HG03045 (cell line): ENCODE data around the gene SLC51B.
"Not testable (repeated sequence)": the region's sequence is repeated elsewhere in the genome, so short reads cannot be mapped to it uniquely, and the experiment has no call there.

Source experiments
- ATAC-seq: cut with Tn5 transposase; IDR thresholded peaks from one replicate; pipeline ENCODE4 v1.9.1; 2021; ENCODE audit warnings: mild to moderate bottlenecking, moderate library complexity; ENCODE audit not compliant: unreplicated experiment

The SLC51B gene

DNA sequence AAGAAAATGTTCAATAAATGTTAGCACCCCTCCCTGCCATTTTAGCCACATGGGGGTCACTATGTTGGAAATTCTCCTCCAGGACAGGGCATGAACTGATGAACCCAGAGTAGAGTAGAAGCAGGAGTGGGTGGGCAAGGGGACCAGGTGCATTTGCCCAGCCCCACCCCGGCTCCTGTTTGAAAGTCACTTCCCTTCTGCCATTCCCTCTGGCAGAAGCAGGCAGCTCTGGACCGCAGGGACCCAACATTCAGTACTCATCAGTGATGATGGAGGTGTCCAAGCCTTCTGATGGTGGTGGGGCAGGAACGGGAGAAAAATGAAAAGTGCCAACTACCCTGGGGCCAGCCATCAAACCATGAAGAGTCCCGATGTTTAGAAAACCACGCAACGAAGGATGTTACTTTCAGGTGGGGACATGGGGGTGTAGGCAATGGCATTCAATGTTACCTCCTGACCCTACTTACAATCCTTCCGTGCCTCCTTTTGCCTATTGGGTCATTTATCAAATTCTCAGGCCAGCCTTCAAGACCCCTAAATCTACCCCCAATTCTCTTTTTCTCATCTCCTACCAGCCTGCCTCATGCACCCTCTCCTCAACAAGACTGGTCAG is 52.6 kb downstream of the SLC51B start:
- ATAC-seq: no peak

DNA sequence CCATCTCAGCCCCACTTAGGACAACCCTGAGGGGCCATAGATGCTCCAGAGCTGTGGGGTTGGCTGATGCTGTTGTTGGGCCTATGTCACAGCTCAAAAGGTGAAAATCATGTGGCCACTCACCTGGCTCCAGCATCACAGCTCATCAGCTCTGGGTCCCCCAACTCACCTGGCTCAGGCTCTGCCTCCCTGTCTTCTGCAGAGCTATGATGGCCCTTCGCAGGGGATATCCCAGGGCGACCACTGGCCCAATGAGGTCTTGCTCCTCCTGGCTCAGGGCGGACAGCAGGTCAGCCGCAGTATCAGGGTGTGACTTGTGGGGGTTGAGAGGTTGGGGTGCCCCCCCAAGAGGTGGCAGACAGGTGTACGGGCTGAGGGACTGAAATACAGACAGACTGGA is 54.1 kb downstream of the SLC51B start:
- no peak for ATAC-seq

DNA sequence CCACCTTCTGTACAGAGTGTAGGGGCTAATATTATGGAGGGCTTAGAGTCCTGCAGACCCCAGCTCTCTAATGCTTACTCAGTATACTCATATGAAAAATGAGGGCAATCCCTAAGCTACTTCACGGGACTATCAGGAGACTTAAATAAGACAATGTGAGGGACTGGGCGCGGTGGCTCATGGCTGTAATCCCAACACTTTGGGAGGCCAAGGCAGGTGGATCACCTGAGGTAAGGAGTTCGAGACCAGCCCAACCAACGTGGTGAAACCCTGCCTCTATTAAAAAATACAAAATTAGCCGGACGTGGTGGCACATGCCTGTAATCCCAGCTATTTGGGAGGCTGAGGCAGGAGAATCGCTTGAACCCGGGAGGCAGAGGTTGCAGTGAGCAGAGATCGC is 54.6 kb downstream of the SLC51B start:
- ATAC-seq: not testable (repeated sequence)

DNA sequence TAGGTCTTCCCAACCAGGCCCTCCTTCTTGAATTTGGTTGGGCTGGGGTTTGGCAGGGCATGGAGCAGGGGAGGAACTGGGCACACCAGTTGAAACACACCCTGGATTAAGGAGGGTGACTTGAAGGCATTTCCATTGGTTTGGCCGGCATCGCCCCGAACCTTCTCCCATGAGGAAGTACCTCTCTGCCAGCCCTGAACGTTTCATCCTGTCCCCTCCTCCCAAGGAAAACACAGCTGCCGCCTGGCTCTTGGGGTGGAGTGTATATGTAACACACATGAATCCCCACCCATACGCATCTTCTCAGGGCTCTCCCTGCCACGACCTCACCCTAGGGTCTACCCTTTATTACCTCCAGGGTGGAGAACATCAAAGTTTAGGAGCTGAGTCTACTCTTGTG is 55.3 kb downstream of the SLC51B start:
- no peak for ATAC-seq

DNA sequence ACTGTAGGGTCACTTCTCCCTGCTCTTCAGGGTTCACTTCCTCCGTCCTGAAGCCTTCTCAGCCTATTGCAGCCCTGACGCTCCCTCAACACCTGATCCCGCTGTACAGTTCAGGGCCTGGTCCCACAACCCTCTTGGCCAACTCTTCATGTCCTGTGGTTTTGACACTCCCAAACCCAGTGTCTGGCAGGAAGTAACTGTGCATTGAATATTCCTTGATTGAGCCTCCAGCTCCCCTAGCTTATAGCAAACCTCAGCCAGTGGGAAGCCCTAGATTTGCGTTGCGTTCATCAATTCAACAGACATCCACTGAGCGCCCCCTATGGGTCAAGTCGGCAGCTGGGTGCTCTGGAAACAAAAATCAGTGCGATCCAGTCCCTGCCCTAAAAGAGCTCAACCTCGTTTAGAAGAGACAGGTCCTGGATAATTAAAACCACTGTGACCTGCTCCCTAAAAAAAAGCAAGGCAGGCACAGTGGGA is 56.3 kb downstream of the SLC51B start:
- ATAC-seq: no peak

DNA sequence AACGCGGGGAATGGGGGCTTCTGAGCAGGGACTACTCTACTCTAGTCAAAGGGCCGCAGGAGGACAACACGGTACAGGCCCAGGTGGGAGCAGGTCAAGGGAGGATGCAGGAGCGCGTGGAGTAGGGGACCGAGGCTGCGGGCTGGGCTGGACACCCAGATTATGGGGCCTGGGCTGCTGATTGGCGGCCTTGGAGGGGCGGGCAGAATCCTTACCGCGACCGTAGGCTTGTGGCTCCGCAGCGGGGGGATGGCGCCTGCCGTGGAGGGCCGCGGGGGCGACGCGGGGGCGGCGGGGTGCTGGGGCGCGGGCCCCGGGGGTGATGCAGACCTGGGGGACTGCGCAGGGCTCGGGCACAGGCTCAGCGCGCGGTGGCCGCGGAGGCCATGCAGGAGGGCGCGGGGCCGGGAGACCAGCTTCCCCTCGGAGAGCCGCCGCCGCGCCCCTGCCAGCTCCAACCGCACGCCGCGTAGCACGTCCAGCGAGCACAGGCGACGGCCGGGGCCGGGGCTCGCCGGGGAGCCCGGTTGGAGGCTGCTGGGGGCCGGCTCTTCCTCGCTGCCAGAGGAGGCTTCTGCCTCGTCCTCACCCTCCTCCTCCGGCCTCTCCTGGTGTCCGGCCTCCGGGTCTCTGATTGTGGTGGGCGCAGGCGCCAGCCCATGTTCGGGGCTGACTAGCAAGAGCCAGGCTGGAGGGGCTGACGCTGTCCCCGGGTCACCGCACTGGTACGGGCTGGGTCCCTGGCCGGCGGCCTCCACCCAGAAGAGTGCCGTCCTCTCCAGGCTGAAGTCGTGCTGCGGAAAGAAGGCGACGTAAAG is 56.9 kb downstream of the SLC51B start:
- ATAC-seq: no peak

DNA sequence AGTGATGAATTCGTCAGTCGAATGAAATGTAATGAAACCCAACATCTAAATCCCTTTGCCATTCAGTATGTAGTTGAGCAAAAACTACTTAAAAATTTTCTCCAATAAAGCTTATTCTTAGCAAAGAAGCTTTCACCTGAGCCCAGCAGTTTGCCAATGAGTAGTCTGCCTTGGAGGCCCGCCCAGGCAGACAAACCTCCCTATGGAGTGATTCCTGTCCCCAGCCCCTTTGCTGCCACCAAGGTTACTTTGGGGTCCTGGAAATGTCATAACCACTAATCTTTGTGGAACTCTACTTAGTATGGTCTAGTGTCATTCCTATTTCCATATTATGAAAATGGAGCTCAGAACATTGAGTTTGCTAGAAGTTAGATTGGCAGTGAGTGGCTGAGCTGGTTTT is 57.7 kb downstream of the SLC51B start:
- no peak for ATAC-seq
